GM15510 (cell line): ENCODE data around the gene TALDO1.

ENCODE experiments used
- POLR2A ChIP-seq: IDR thresholded peaks from 3 replicates; pipeline ENCODE4 v1.6.1; 2011; ENCODE audit warnings: borderline replicate concordance; ENCODE audit not compliant: insufficient read length; ENCODE audit errors: extremely low read depth

The TALDO1 gene

DNA sequence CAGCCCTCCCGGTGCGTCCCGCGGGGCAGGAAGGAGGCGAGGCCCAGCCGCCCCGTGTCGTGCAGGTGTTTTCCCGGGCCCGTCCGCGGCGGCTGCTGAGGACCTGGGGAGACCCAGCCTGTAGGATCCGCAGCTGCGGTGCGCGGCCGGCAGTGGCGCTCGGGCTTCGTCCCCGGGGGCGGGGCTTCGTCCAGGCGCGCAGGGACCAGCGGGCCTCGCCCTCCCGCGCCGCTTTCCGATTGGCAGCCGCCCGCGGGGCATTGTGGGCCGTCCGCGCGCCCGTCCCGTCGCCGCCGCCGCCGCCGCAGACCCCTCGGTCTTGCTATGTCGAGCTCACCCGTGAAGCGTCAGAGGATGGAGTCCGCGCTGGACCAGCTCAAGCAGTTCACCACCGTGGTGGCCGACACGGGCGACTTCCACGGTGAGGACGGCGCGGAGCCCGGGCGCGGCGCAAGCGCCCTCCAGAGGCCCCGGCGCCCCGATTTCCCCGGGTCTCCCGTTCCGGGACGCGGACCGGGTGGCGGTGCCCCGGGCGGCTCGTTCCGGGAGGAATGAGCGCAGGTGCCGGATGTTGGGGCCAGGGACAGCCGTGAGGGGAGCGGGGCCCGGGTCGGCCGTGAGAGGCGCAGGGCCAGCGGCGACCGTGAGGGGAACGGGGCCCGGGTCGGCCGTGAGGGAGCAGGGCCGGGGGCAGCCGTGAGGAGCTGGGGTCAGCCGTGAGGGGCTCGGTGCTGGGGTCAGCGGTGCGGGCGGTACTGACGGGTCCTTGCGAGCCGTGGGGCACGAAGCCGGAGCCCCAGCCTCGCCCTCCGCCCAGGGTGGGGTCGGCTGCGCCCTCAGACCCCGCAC, at the start of gene TALDO1:
Gene TALDO1, plus strand, starts transcription at position 307 of the 849 bp plus-strand sequence. Its CDS starts 18 bp downstream, at position 325.
- peak; percentile 88 for TF ChIP-seq POLR2A

DNA sequence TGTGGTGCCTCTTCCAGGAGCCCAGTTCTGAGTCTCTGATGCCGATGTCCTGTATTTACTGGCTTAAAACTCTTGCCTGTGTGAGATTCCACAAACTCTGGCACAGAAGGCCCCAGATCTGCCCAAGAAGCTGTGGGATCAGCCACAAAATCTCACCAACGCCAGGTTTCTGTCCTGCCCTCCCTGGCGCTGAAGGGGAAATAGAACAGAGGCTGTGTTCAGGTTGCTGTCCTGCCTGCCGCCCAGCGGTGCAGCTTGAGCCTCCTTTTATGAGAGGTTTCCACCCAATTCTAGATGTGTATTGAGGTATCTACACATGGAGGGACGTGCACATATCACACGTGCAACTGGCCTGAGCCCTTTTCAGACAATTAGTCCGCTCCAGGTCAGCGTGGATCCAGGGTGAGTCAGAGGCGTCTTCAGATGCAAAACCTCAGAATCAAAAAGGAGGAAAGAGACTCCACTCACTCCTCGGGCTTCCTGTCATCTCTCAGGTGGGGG, 49.4 kb upstream of the TALDO1 start:
- no peak for TF ChIP-seq POLR2A

DNA sequence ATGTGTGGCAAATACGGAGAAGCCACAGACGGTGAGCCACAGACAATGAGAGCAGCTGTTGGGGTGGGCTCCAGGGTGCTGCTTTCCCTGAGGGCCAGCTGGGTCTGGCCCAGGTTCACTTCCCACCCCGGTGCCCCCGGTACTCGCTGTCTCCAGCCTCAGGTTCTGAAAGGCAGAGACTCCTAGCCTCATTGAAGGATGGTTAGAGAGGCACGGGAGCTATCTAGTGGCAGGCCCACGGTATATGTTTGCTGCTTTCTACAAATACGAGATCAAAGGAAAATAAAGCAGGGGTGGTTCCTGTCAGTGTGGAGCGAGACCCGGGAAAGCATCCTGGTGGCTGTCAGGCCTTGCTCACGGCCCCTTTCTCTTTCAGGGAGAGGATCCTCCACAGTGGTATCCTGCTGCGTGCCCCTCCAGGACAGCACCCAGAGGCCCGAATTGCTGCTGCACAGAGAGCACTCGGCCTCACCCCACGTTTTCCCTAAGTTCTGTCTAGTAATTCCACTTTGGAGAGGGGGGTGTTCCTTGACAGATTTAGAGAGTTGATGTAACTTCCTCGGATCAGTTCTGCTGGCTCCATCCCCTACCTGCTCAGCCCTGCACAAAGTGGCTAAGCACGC, 48.7 kb upstream of the TALDO1 start:
- TF ChIP-seq POLR2A: no peak

DNA sequence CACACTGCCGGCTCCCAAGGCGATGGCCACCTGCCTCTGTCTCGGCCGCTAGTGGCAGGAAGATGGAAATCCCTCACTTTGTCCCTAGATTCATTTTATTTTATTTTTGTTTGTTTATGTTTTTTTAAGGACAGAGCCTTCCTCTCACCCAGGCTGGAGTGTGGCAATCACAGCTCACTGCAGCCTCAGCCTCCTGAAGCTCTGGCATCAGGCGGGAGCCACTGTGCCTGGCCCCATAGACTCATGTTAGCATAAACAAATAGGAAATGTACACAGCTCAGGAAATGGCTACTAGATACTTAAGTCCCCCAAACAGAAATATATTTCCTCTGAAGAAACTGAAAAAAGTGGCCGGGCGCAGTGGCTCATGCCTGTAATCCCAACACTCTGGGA, 48.2 kb upstream of the TALDO1 start:
- TF ChIP-seq POLR2A: no peak

DNA sequence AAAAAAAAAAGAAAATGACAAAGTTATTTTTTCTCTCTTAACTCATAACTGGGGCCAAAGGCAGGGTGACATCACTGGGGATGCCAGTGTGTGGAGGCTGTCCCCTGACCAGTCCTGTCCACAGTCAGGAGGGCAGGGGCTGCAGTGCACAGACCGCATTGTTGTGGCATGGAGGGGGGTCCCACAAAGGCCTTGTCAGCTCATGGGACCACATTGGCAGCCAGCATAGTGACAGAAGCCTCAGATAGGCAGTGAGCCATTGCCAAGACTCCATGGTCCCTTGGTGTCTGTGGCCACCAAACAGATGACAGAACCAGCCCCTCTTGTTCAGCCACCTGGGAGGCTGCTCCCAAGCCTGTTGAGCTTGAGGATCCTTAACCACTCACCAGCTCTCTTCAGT, 47.5 kb upstream of the TALDO1 start:
- TF ChIP-seq POLR2A: no peak

DNA sequence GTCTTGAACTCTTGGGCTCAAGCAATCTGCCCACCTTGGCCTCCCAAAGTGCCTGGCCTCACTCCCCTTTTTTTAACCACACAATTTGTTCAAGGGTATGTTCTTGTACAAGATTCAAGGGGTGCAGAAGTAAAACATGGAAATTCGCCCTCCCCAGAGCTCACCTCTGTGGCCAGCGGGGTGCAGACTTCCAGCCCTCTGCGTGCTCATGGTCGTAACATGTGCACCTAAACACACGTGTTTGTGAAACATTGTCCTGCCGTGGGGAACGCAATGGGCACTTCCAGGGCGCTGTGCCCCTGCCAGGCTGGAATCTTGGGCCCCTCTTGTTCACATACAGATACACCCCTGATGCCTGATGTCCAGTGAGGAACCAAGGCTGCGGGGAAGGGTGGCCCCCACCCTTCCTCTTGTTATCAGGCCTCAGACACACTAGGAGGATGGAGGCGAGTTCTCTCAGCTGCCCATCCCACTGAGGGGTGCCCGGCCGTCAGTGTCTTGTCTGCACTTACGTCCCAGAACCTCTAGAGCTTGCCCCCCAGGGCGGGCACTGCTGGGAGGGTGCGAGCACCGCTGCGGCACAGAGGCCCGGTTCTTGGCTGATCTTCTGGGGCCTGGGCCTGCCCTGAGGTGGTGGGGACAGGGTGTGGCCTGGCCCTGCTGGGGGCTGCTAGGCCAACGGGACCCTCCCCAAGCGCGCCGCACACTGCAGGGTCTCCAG, 45.4 kb upstream of the TALDO1 start:
- TF ChIP-seq POLR2A: no peak

DNA sequence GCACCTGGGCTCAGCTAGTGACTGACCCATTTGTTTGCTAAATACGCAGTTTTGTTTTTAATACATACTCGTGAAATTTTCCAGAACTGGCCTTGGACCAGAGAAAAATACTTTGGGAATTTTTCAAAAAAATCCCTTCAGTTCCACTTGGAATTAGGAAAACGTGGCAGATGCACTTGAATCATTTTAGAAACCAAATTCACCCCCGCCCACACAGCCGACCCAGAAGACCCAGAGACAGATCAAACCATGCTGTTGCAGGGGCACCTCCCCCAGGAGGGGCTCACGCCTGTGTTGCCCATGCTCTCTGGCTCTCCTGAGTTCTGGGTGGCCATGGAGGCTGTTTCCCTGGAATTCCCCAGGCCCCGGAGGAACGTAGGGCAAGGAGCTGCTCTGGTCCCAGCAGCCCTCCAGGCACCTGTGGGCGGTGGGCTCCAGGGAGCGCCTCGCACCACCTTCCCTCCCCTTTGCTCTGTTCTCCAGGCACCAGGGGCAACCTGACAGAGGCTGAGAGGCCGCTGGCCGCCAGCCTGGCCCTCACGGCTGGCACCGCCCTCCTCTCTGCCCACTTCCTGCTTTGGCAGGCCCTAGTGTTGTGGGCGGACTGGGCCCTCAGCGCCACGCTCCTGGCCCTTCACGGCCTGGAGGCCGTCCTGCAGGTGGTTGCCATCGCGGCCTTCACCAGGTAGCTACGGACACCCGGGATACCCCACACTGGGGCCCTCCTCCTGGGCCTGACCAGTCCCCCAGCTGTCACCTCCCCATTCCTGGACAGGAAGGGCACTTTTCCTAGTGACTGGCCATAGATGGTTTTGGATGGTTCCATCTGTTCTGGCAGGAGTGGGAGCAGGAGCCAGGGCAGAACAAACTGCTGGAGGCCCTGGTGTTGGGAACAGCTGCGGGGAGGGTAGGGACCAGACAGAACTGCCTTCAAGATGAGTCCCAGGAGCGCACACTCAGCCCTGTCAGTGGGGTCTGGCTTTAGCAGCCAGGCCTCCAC, 44.5 kb upstream of the TALDO1 start:
- TF ChIP-seq POLR2A: no peak

DNA sequence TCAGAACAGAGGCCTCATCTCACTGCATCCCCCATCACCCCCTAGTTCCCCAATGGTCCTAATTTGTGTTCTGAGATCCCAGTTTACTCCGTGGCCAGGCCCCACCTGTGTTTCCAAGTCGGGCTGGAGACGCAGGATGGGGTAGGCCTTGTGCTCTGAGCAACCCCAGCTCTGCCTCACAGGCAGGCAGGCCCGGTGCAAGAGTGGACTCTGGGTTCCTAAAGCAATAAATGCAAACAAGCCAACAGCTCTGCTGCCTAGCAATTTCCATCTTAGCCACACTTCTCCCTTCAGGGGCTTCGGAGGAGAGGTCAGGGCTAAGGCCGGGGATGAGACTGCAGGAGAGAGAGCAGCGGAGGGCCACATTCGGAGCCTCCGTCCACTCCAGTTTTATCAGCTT, 43.8 kb upstream of the TALDO1 start:
- no peak for TF ChIP-seq POLR2A

DNA sequence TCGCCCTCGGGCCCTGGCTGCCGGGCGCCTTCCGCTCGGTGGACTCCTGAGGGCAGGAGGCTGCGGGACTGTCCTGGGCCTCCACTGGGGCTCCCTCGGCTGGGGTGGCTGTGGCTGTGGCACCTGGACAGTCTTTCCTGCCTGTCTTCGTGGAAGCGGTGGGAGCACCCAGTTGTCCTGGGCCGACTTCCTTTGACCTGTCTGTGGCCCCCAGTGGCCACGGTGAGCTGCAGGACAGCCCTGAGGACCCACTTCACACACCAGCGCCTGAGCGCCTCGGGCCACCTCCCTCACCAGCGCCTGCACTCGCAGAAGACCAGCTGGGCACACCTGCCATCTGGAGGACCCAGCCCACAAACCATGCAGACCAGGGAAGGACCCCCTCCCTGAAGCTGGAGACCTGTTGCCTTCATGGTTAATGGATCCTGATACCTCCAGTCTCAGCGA, 43.0 kb upstream of the TALDO1 start:
- TF ChIP-seq POLR2A: no peak

DNA sequence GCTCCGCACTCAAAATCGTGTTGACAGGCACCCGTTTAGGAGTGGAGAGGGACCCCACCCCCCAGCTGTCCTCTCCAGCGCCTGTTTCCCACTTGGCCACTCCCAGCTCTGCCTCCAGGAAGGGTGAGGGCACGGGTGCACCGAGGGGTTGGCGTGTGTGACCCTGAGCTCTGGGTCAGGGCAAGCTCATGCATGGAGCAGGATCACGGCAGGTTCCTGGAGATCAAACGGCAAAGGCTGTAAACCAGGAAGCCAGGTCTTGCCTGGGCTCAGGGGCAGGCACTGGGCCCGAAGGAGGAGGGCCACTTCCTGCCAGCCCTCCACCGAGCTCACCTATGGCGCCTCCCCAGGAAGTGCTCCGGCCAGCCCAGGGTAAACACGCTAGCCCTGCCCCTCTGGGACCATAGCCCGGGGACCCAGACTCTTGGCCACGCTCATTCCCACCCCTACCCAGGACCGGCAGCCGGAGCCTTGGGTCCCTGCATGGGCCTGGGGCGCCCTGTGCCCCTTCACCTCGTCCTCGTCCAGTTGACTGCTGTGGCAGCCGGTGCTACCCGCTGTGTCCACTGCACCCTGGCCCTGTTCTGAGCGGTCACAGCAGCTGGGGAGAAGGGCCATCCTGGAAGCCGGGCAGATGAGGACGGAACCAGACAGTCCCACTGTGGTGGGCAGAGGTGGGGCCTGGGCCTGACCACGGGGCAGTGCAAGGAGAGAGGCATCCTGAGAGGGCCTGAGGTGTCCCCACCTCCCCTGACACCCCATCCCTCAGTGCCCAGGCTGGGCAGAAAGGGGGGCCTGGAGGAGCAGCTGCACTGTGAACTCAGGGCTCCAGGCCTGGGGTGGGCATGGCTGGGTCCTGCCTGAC, 42.3 kb upstream of the TALDO1 start:
- TF ChIP-seq POLR2A: no peak

DNA sequence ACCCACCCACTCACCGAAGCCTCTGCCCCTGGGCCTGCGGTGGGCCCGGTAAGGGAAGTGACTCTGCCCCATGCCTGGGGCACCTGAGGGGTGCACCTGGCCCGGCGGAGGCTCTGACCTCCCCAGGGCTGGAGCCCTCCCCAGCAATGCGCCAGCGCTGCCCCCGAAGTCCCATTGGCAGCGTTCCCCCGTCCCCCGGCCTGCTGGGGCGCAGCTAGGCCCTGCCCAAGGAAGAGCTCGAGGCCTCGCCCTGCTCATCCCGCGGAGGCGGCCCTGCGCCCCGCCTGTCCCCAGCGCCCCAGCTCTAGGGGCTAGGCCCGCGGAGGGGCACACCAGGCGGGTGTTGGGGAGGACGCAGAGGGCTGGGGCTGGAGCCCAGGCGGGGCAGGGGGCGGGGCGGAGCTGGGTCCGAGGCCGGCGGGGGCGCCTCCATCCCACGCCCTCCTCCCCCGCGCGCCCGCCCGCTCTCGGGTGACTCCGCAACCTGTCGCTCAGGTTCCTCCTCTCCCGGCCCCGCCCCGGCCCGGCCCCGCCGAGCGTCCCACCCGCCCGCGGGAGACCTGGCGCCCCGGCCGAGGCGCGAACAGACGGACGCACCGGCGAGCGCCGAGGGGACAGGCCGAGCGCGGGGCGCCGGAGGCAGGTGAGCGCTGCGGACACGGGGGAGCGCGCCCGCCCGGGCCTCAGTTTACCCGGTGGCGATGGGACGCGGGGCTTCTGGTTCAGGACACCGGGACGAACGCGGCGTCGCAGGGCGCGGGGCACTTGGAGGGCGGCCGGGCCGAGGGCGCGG, 41.4 kb upstream of the TALDO1 start, which contains the start of gene EPS8L2:
Gene EPS8L2, plus strand, starts transcription at position 586 of the 793 bp plus-strand sequence. CDS start 3,177 bp downstream, outside the sequence.
- TF ChIP-seq POLR2A: no peak

DNA sequence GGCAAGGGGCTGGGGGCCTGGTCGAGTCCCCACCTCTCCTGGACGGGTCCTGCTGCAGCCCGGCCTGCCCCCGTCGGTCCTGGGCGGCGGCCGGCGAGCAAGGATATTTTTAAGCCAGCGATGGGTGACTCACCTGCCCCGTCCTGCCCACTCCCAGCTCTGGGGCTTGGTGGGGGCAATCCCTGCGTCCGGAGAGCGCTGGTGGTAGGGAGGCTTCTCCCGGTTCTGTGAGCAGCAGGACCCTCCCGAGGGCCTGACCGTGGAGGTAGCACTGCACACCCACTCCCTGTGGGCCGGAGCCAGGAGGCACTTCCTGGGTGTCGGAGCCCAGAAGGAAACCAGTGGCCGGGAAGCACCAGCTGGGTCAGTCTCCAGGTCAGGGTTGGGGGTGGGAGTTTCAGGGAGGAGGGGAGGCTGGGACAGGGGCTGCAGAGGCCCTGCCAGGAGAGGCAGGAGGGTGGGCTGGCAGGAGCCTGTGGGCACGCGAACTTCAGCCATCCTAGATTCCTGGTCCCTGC, 40.8 kb upstream of the TALDO1 start:
- TF ChIP-seq POLR2A: no peak
